SU-DHL-6 (cell line): ENCODE measurements around the gene FAM229B.

Experiments
- H2AFZ ChIP-seq: fragments of 200-600 bp; sonication (generic); 2 replicates; pipeline ENCODE4 v1.6.1; 2014; ENCODE audit warnings: low read depth, mild to moderate bottlenecking, moderate library complexity, mixed read lengths, antibody characterized with exemption, low read length; ENCODE audit not compliant: severe bottlenecking
- H3F3A ChIP-seq: fragments of 200-600 bp; shearing (Covaris generic); 2 replicates; pipeline ENCODE4 v1.6.0; 2016; ENCODE audit warnings: antibody characterized with exemption, mild to moderate bottlenecking; ENCODE audit not compliant: insufficient read depth
- H3K27ac ChIP-seq: fragments of 200-600 bp; sonication (generic); 2 replicates; pipeline ENCODE4 v1.5.1; 2016; ENCODE audit warnings: low read depth, mild to moderate bottlenecking, low read length, moderate library complexity, mixed read lengths
- H3K27me3 ChIP-seq: fragments of 200-600 bp; sonication (generic), shearing (Covaris generic); 2 replicates; pipeline ENCODE4 v1.6.0; 2014; ENCODE audit warnings: mild to moderate bottlenecking, low read length
- H3K36me3 ChIP-seq: fragments of 200-600 bp; sonication (generic); 2 replicates; pipeline ENCODE4 v1.6.1; 2014; ENCODE audit warnings: mild to moderate bottlenecking, low read length, mixed read lengths
- H3K4me2 ChIP-seq: fragments of 300-600, 200-600 bp; shearing (Covaris generic), sonication (generic); 2 replicates; pipeline ENCODE4 v1.6.0; 2014; ENCODE audit warnings: low read length, low read depth, mild to moderate bottlenecking; ENCODE audit not compliant: poor library complexity, severe bottlenecking
- H3K4me3 ChIP-seq: fragments of 200-600 bp; sonication (generic); 2 replicates; pipeline ENCODE4 v1.5.1; 2014; ENCODE audit warnings: antibody characterized with exemption, low read length, mild to moderate bottlenecking, mixed read lengths; ENCODE audit not compliant: insufficient read depth, poor library complexity, severe bottlenecking
- H3K79me2 ChIP-seq: fragments of 200-600 bp; sonication (generic); 2 replicates; pipeline ENCODE4 v1.6.1; 2014; ENCODE audit warnings: mild to moderate bottlenecking, low read length, moderate library complexity; ENCODE audit not compliant: insufficient read depth
- H3K9ac ChIP-seq: fragments of 200-600 bp; sonication (generic); 2 replicates; pipeline ENCODE4 v1.7.0; 2014; ENCODE audit warnings: mild to moderate bottlenecking, low read length
- H3K9me2 ChIP-seq: fragments of 200-600 bp; sonication (generic); replicated peaks from 2 replicates; pipeline ENCODE4 v1.6.1; 2014; ENCODE audit warnings: low read length; ENCODE audit not compliant: insufficient read depth
- H3K9me3 ChIP-seq: fragments of 200-600 bp; sonication (generic); 2 replicates; pipeline ENCODE4 v1.6.1; 2014; ENCODE audit warnings: low read length, mixed read lengths; ENCODE audit not compliant: insufficient read depth
- H4K20me1 ChIP-seq: fragments of 200-600 bp; sonication (generic); 2 replicates; pipeline ENCODE4 v1.6.1; 2014; ENCODE audit warnings: low read depth, mild to moderate bottlenecking, antibody characterized with exemption, low read length, moderate library complexity, mixed read lengths
- CTCF ChIP-seq: fragments of 200-600 bp; sonication (generic); IDR thresholded peaks from one replicate; pipeline ENCODE4 v1.5.1; 2017; ENCODE audit warnings: antibody characterized with exemption, mild to moderate bottlenecking, low read length, moderate library complexity; ENCODE audit not compliant: insufficient read depth, poor library complexity, severe bottlenecking
- EZH2phosphoT487 ChIP-seq: fragments of 200-600 bp; sonication (generic), shearing (Covaris generic); conservative IDR thresholded peaks from 2 replicates; pipeline ENCODE4 v1.6.1; 2018; ENCODE audit warnings: mild to moderate bottlenecking, antibody characterized with exemption, low read length, moderate library complexity, mixed read lengths

Gene FAM229B

GRCh38 chr6:112087136-112087911, at the start of gene FAM229B, which contains the start of gene TUBE1:
FAM229B (plus strand) TSS chr6:112087591; CDS start chr6:112099284, 11,693 bp downstream.
TUBE1 (minus strand) TSS chr6:112087482; CDS start chr6:112087434, 48 bp downstream.
- H4K20me1 ChIP-seq: no peaks in the 10 kb centered on the region
- H3K36me3 ChIP-seq: 0 out of 2 replicates have a peak, but pooled peaks cover 2% of the 10 kb centered on the region
- no peaks in the 10 kb centered on the region for H3K9me3 ChIP-seq
- H3K4me3 ChIP-seq: peak within 1 kb of the TSS; percentile 80
- H2AFZ ChIP-seq: peak within 1 kb of the TSS; percentile 98
- H3K4me2 ChIP-seq: peak within 1 kb of the TSS; percentile 79
- peak within 1 kb of the TSS; percentile 63 for H3K9ac ChIP-seq
- H3K9me2 ChIP-seq: no peaks in the 10 kb centered on the region
- H3K27me3 ChIP-seq: no peaks in the 10 kb centered on the region
- TF ChIP-seq EZH2phosphoT487 (no peak), CTCF (no peak)
- H3K79me2 ChIP-seq: no peaks in the 10 kb centered on the region
- peaks cover 2% of the 10 kb centered on the region; the same call in 1 of the 2 replicates for H3F3A ChIP-seq
- H3K27ac ChIP-seq: no peak within 1 kb of the TSS

- Histone ChIP-seq H3K9me2 (no peaks in the 10 kb centered on the region), H3K79me2 (no peaks in the 10 kb centered on the region), H3K27me3 (no peaks in the 10 kb centered on the region), H3K4me2 (no peak overlapping the region), H3K27ac (no peak overlapping the region), H2AFZ (no peak overlapping the region), H4K20me1 (no peaks in the 10 kb centered on the region), H3F3A (no peaks in the 10 kb centered on the region), H3K9me3 (no peaks in the 10 kb centered on the region), H3K4me3 (no peak overlapping the region), H3K9ac (no peak overlapping the region), H3K36me3 (no peaks in the 10 kb centered on the region)
- TF ChIP-seq EZH2phosphoT487 (no peak), CTCF (no peak)
These were observed 49.6 kb upstream of the FAM229B start for GRCh38 chr6:112037783-112038216.

GRCh38 chr6:112038268-112038667, 49.1 kb upstream of the FAM229B start:
- no peaks in the 10 kb centered on the region for H3K79me2 ChIP-seq
- H3K4me3 ChIP-seq: no peak overlapping the region
- no peaks in the 10 kb centered on the region for H3K27me3 ChIP-seq
- H3K4me2 ChIP-seq: no peak overlapping the region
- TF ChIP-seq CTCF (no peak), EZH2phosphoT487 (no peak)
- no peaks in the 10 kb centered on the region for H3K9me2 ChIP-seq
- no peaks in the 10 kb centered on the region for H3K9me3 ChIP-seq
- H3F3A ChIP-seq: no peaks in the 10 kb centered on the region
- no peaks in the 10 kb centered on the region for H4K20me1 ChIP-seq
- H2AFZ ChIP-seq: no peak overlapping the region
- no peaks in the 10 kb centered on the region for H3K36me3 ChIP-seq
- no peak overlapping the region for H3K27ac ChIP-seq
- no peak overlapping the region for H3K9ac ChIP-seq
